GM12878 (cell line): ENCODE measurements around the gene FBLN1. TPM values are rescaled to one million over a fixed set of nuclear protein-coding genes. Genes with fewer than 3 reads are reported as not detected.

ENCODE experiments used
- ATAC-seq: fragments of 200-7000 bp; cut with Tn5 transposase; 3 replicates; pipeline ENCODE4 v1.9.1; 2020; ENCODE audit warnings: mild to moderate bottlenecking, moderate library complexity
- BruUV-seq: library from RNA; stranded (reverse); fragments of 400-500 nt; replicated peaks from 2 replicates; lab custom pipeline; 2021; lab: Mats Ljungman, UMichigan
- CTCF ChIA-PET: fragments of 300-600 bp; sonication (Branson Sonifier 250); formaldehyde crosslinking; extraction: SDS; loops from one replicate; lab custom pipeline; 2021; ENCODE audit warnings: inconsistent platforms; lab: Yijun Ruan, JAX
- POLR2A ChIA-PET: fragments of 350-600 bp; formaldehyde crosslinking; extraction: SDS; loops from one replicate; lab custom pipeline; 2021; ENCODE audit warnings: inconsistent platforms; lab: Charles Lee
- RAD21 ChIA-PET: fragments of 300-600 bp; sonication (Branson Sonifier 250); formaldehyde crosslinking; loops from one replicate; lab custom pipeline; 2023; ENCODE audit warnings: antibody characterized with exemption; ENCODE audit not compliant: unreplicated experiment; lab: Charles Lee
- SMC1A ChIA-PET: fragments of 300-600 bp; sonication (Branson Sonifier 250); formaldehyde crosslinking; loops from one replicate; lab custom pipeline; 2023; ENCODE audit not compliant: unreplicated experiment, uncharacterized antibody; lab: Charles Lee
- DNase-seq: peaks from one replicate; pipeline ENCODE4 v3.0.0-alpha.2; 2011; ENCODE audit warnings: low read depth, low spot score
- FAIRE-seq: peaks from 3 replicates; lab custom pipeline; 2011; peaks lifted over from hg19 to GRCh38; lab: Jason Lieb, UNC
- H2AFZ ChIP-seq: 2 replicates; pipeline ENCODE4 v1.6.0; 2011; ENCODE audit warnings: low read depth, low read length, control low read depth; ENCODE audit not compliant: control insufficient read depth
- H3K27ac ChIP-seq: 2 replicates; pipeline ENCODE4 v1.5.1; 2011; ENCODE audit warnings: control low read depth; ENCODE audit not compliant: control insufficient read depth, insufficient read depth
- H3K27me3 ChIP-seq, 2 experiments: replicated peaks in 1 of 2; 2 replicates each; pipeline versions ENCODE4 v1.6.0 to v1.6.1; 2011; ENCODE audit warnings: low read length in 1 of 2; ENCODE audit not compliant: control insufficient read depth in 2 of 2, insufficient read depth in 2 of 2
- H3K36me3 ChIP-seq, 2 experiments: 2 replicates each; pipeline ENCODE4 v1.5.1; 2011; ENCODE audit warnings: low read length in 1 of 2; ENCODE audit not compliant: control insufficient read depth in 2 of 2, insufficient read depth in 2 of 2
- H3K4me1 ChIP-seq: 2 replicates; pipeline ENCODE4 v1.6.1; 2011; ENCODE audit warnings: mild to moderate bottlenecking, low read length, moderate library complexity, mixed read lengths; ENCODE audit not compliant: control insufficient read depth, insufficient read depth
- H3K4me2 ChIP-seq: 2 replicates; pipeline ENCODE4 v1.6.0; 2011; ENCODE audit warnings: control low read depth; ENCODE audit not compliant: control insufficient read depth, insufficient read depth
- H3K4me3 ChIP-seq: fragments of 200-600 bp; sonication (generic); 2 replicates; pipeline ENCODE4 v1.5.1; 2016
- H3K79me2 ChIP-seq: 2 replicates; pipeline ENCODE4 v1.6.0; 2011; ENCODE audit warnings: low read length; ENCODE audit not compliant: control insufficient read depth, insufficient read depth
- H3K9ac ChIP-seq: 2 replicates; pipeline ENCODE4 v1.8.0; 2011; ENCODE audit warnings: low read length, control low read depth, mixed read lengths; ENCODE audit not compliant: control insufficient read depth, insufficient read depth
- H3K9me3 ChIP-seq: replicated peaks from 3 replicates; pipeline ENCODE4 v1.5.1; 2011; ENCODE audit warnings: mild to moderate bottlenecking, low read length; ENCODE audit not compliant: control insufficient read depth, insufficient read depth
- H4K20me1 ChIP-seq: 2 replicates; pipeline ENCODE4 v1.6.0; 2011; ENCODE audit not compliant: control insufficient read depth, insufficient read depth
- CBX5 ChIP-seq: sonication (generic); IDR thresholded peaks from 2 replicates; pipeline ENCODE4 v1.6.1; 2016; ENCODE audit warnings: low read depth, moderate library complexity, mild to moderate bottlenecking, inconsistent platforms
- CEBPZ ChIP-seq: fragments of 150-350 bp; IDR thresholded peaks from 2 replicates; pipeline ENCODE4 v1.6.1; 2016; ENCODE audit warnings: low read depth, low read length
- E2F8 ChIP-seq: fragments of 450-650 bp; IDR thresholded peaks from 2 replicates; pipeline ENCODE4 v1.6.1; 2018; ENCODE audit warnings: mild to moderate bottlenecking, low read depth, moderate library complexity; ENCODE audit not compliant: partially characterized antibody
- MXI1 ChIP-seq: fragments of 150-350 bp; IDR thresholded peaks from 2 replicates; pipeline ENCODE4 v1.6.1; 2011; ENCODE audit warnings: low read depth, mild to moderate bottlenecking, inconsistent platforms, low read length, improper control_type of control experiment
- NFYA ChIP-seq: IDR thresholded peaks from 2 replicates; pipeline ENCODE4 v1.6.1; 2011; ENCODE audit warnings: low read depth, mild to moderate bottlenecking, low read length, improper control_type of control experiment, borderline replicate concordance
- POLR2AphosphoS2 ChIP-seq: IDR thresholded peaks from 2 replicates; pipeline ENCODE4 v1.6.1; 2011; ENCODE audit warnings: low read depth, mild to moderate bottlenecking, low read length, improper control_type of control experiment, moderate library complexity
- RAD51 ChIP-seq: fragments of 450-650 bp; IDR thresholded peaks from 2 replicates; pipeline ENCODE4 v1.6.1; 2016; ENCODE audit warnings: moderate library complexity, mild to moderate bottlenecking, inconsistent platforms
- RELB ChIP-seq: fragments of 450-650 bp; IDR thresholded peaks from 2 replicates; pipeline ENCODE4 v1.6.1; 2017; ENCODE audit warnings: low read depth, mild to moderate bottlenecking, moderate library complexity
- SPI1 ChIP-seq: IDR thresholded peaks from 2 replicates; pipeline ENCODE4 v1.6.1; 2011; ENCODE audit warnings: low read depth, mild to moderate bottlenecking, low read length, moderate library complexity, borderline replicate concordance; ENCODE audit not compliant: insufficient read depth
- ZBTB33 ChIP-seq: fragments of 450-650 bp; IDR thresholded peaks from 2 replicates; pipeline ENCODE4 v1.6.1; 2017; ENCODE audit warnings: mild to moderate bottlenecking
- ZNF274 ChIP-seq: IDR thresholded peaks from one replicate; pipeline ENCODE4 v1.8.0; 2011; ENCODE audit not compliant: insufficient read length, insufficient read depth
- WGBS: methylation state at CpG from one replicate; pipeline ENCODE4 v1.1.6; 2016; ENCODE audit warnings: low lambda C conversion rate; ENCODE audit not compliant: insufficient replicate concordance, insufficient coverage; ENCODE audit errors: missing lambda C conversion rate; 5-methylcytosine and 5-hydroxymethylcytosine counted together
- in situ Hi-C: fragments of 300-500 bp; cut with MboI; formaldehyde crosslinking; loops from 9 replicates; pipeline ENCODE4 v1.14.3; 2018; ENCODE audit warnings: mixed read lengths
- intact Hi-C: fragments of 100-400 bp; cut with micrococcal nuclease; formaldehyde crosslinking; loops from one replicate; pipeline ENCODE4 v1.14.2; 2022; ENCODE audit not compliant: unreplicated experiment
- polyA plus RNA-seq, 11 experiments: library from polyadenylated mRNA; depleted of rRNA in 4 of 11; unstranded in 6 of 11; stranded (reverse) in 5 of 11; fragments of >200 nt; fragmentation: Nextera tagmentation in 4 of 11; fragmentation: Illumina TruSeq in 1 of 11; extraction: Ambion mirVana in 4 of 11; extraction: Trizol in 1 of 11; gene quantifications; 1 replicate in 1 of 11; 2 replicates in 10 of 11; pipeline versions ENCODE4 v1.2.1 to v1.2.3, GENCODE V29; 2011 to 2016; ENCODE audit warnings: inconsistent platforms in 2 of 11, missing spikeins in 2 of 11, low read depth in 1 of 11
- total RNA-seq, 4 experiments: library from RNA; depleted of rRNA in 3 of 4; stranded (reverse); fragments of >200 nt in 3 of 4; fragmentation: Illumina TruSeq in 1 of 4; extraction: Trizol in 1 of 4; gene quantifications; 2 replicates each; pipeline versions ENCODE4 v1.2.1 to v1.2.3, GENCODE V29; 2013 to 2021
- TF ChIP-seq, protein P1 (sequence below): IDR thresholded peaks from 2 replicates; pipeline ENCODE4 v1.6.1; 2012; ENCODE audit warnings: low read depth, low read length, improper control_type of control experiment

The FBLN1 gene
- total and polyA plus RNA-seq, 10 of the 15 experiments (the other 5 are each of a cell fraction or from before 2014, with no cell fraction given) = 0.20 to 0.51 TPM; not detected in 8

DNA sequence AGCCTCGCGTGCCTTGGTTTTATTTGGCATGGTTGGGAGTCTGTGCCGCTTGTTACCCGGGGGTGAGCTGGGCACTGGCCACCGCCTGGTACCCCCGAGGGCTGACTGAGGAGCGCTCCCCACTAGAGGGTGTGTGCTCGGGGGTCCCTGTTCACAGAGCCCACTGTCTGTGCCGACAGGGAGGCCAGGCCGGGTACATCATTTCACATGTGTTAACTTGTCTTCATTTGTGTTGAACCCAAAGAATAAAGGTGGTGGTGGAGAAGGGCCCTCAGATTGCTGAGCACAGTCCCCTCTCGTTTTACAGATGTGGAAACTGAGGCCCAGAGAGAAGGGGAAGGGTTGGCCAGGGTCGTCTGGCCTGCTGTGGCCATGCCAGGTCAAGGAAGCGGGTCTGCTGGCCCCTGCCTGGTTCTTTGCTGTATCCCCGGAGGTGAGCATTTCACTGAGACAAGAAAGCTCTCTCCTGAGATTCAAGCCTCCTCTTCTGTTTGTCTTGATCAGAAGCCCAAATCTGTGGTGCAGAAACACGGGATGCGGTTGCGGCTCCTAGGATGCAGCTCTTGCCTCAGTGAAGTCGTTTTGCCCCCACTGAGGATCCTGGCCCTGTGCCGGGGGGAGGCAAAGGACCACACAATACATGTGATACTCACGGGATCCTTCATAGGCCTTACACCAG is 60.8 kb downstream of the FBLN1 start:
- no peaks in the 10 kb centered on the region for H3K4me1 ChIP-seq
- no peaks in the 10 kb centered on the region for H4K20me1 ChIP-seq
- WGBS = 38% methylated on average over 20 of the region's 20 CpGs
- ChIA-PET CTCF (no interaction called here), POLR2A (no interaction called here), RAD21 (no interaction called here), SMC1A (no interaction called here)
- H3K79me2 ChIP-seq = no peaks in the 10 kb centered on the region
- intact Hi-C loops (no loop called here), in situ Hi-C loops (no loop called here)
- H3K27me3 ChIP-seq = no peaks in the 10 kb centered on the region; a peak in 1 of 4 replicates
- H3K9me3 ChIP-seq = no peaks in the 10 kb centered on the region; the same call in 1 of the 3 replicates
- no peak for FAIRE-seq
- no peaks in the 10 kb centered on the region for H3K36me3 ChIP-seq
- H2AFZ ChIP-seq = no peak overlapping the region
- no peak overlapping the region for H3K9ac ChIP-seq
- no peak overlapping the region for H3K4me2 ChIP-seq
- ATAC-seq = no peak
- DNase-seq = no peak
- no peak overlapping the region for H3K4me3 ChIP-seq
- no TSS peak for BruUV-seq
- no peak overlapping the region for H3K27ac ChIP-seq
- TF ChIP-seq ZBTB33 (no peak), E2F8 (no peak), RELB (no peak), MXI1 (no peak), CEBPZ (no peak), CBX5 (no peak), NFYA (no peak), POLR2AphosphoS2 (no peak), ZNF274 (no peak), SPI1 (no peak), RAD51 (no peak)
- TF ChIP-seq, protein P1, sequence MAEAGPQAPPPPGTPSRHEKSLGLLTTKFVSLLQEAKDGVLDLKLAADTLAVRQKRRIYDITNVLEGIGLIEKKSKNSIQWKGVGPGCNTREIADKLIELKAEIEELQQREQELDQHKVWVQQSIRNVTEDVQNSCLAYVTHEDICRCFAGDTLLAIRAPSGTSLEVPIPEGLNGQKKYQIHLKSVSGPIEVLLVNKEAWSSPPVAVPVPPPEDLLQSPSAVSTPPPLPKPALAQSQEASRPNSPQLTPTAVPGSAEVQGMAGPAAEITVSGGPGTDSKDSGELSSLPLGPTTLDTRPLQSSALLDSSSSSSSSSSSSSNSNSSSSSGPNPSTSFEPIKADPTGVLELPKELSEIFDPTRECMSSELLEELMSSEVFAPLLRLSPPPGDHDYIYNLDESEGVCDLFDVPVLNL = no peak
